Middle frontal gyrus (tissue), 1 donor: ENCODE data around the gene C11orf86.
A peak's percentile ranks its signal among the peaks of the same experiment; 100 is the strongest.
"Not testable (repeated sequence)": the region's sequence is repeated elsewhere in the genome, so short reads cannot be mapped to it uniquely, and the experiment has no call there.

Source experiments
- DNase-seq: peaks from one replicate; pipeline ENCODE4 v3.0.0-alpha.2; 2015; ENCODE audit warnings: low spot score; ENCODE audit errors: extremely low spot score

The C11orf86 gene

GRCh38 chr11:66988741-66989140 is 13.6 kb downstream of the C11orf86 start:
- DNase-seq, result not testable (repeated sequence)

- DNase-seq, result not testable (repeated sequence)
Observed at GRCh38 chr11:66989360-66989759, 14.3 kb downstream of the C11orf86 start.

- no peak for DNase-seq
Observed at GRCh38 chr11:66992041-66992440, 16.9 kb downstream of the C11orf86 start.

GRCh38 chr11:66996609-66997273 is 21.6 kb downstream of the C11orf86 start:
- DNase-seq, result no peak

- DNase-seq, result no peak
Observed at GRCh38 chr11:66999555-66999954, 24.5 kb downstream of the C11orf86 start.

- DNase-seq, result no peak
Observed at GRCh38 chr11:67001332-67001731, 26.2 kb downstream of the C11orf86 start.

- no peak for DNase-seq
Observed at GRCh38 chr11:67002297-67002913, 27.3 kb downstream of the C11orf86 start.

- no peak for DNase-seq
Observed at GRCh38 chr11:67002921-67003411, 27.9 kb downstream of the C11orf86 start.

- not testable (repeated sequence) for DNase-seq
Observed at GRCh38 chr11:67005200-67005599, 30.1 kb downstream of the C11orf86 start.

- no peak for DNase-seq
Observed at GRCh38 chr11:67006029-67006884, 31.2 kb downstream of the C11orf86 start.

- no peak for DNase-seq
Observed at GRCh38 chr11:67007126-67007525, 32.0 kb downstream of the C11orf86 start.

- DNase-seq, result no peak
Observed at GRCh38 chr11:67010296-67010905, 35.3 kb downstream of the C11orf86 start.

GRCh38 chr11:67013511-67014045 is 38.5 kb downstream of the C11orf86 start:
- DNase-seq, result no peak

GRCh38 chr11:67014343-67014742 is 39.2 kb downstream of the C11orf86 start:
- no peak for DNase-seq

- DNase-seq, result no peak
Observed at GRCh38 chr11:67015048-67015447, 39.9 kb downstream of the C11orf86 start.

GRCh38 chr11:67016550-67016949 is 41.4 kb downstream of the C11orf86 start:
- DNase-seq, result no peak

GRCh38 chr11:67020949-67021348 is 45.8 kb downstream of the C11orf86 start:
- DNase-seq, result no peak

GRCh38 chr11:67022341-67022933 is 47.3 kb downstream of the C11orf86 start:
- DNase-seq, result peak; percentile 59

- no peak for DNase-seq
Observed at GRCh38 chr11:67022961-67023956, 48.2 kb downstream of the C11orf86 start, which contains the start of gene SYT12. Gene SYT12, plus strand, starts transcription at chr11:67023134. Its CDS starts 7,011 bp downstream, at chr11:67030145.

- no peak for DNase-seq
Observed at GRCh38 chr11:67023957-67024353, 48.9 kb downstream of the C11orf86 start.
